Body of pancreas (tissue), 4 donors: Measurements from ENCODE around the gene TSHZ2.

ENCODE experiments used
- POLR2A ChIP-seq, 3 donors: fragments of 450-650 bp; IDR thresholded peaks; one replicate each; pipeline ENCODE4 v1.6.1; 2016; ENCODE audit warnings: antibody characterized with exemption in 3 of 3, mild to moderate bottlenecking in 2 of 3
- TF ChIP-seq, protein P1 (sequence below), 7 experiments: fragments of 450-650 bp in 4 of 7; fragments of 200-600 bp in 3 of 7; sonication (generic) in 3 of 7; IDR thresholded peaks; one replicate each; pipeline ENCODE4 v1.5.1; 2016 to 2019; ENCODE audit warnings: antibody characterized with exemption in 7 of 7

GRCh38 chr20:53524589-53525312, 552.6 kb downstream of the TSHZ2 start:
- TF ChIP-seq, protein P1, sequence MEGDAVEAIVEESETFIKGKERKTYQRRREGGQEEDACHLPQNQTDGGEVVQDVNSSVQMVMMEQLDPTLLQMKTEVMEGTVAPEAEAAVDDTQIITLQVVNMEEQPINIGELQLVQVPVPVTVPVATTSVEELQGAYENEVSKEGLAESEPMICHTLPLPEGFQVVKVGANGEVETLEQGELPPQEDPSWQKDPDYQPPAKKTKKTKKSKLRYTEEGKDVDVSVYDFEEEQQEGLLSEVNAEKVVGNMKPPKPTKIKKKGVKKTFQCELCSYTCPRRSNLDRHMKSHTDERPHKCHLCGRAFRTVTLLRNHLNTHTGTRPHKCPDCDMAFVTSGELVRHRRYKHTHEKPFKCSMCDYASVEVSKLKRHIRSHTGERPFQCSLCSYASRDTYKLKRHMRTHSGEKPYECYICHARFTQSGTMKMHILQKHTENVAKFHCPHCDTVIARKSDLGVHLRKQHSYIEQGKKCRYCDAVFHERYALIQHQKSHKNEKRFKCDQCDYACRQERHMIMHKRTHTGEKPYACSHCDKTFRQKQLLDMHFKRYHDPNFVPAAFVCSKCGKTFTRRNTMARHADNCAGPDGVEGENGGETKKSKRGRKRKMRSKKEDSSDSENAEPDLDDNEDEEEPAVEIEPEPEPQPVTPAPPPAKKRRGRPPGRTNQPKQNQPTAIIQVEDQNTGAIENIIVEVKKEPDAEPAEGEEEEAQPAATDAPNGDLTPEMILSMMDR (IDR thresholded peaks at IDR 0.05), result no peak
- TF ChIP-seq POLR2A (IDR thresholded peaks at IDR 0.05), result no peak
